H1 (cell line): ENCODE data around the gene ZDHHC19. TPM values are rescaled to one million over a fixed set of nuclear protein-coding genes. Genes with fewer than 3 reads are reported as not detected.
"Not testable (repeated sequence)": the region's sequence is repeated elsewhere in the genome, so short reads cannot be mapped to it uniquely, and the experiment has no call there.

ENCODE experiments used
- CTCF ChIA-PET: fragments of 300-600 bp; sonication (Branson Sonifier 250); formaldehyde crosslinking; loops from one replicate; lab custom pipeline; 2021; ENCODE audit not compliant: partially characterized antibody; lab: Charles Lee
- POLR2A ChIA-PET: fragments of 300-600 bp; sonication (Branson Sonifier 250); formaldehyde crosslinking; loops from one replicate; lab custom pipeline; 2021; ENCODE audit warnings: inconsistent platforms; ENCODE audit not compliant: partially characterized antibody; lab: Charles Lee
- DNase-seq, 2 experiments: peaks; one replicate each; pipeline versions ENCODE4 v3.0.0 to v3.0.0-alpha.2; 2010 to 2022; ENCODE audit warnings: low spot score in 2 of 2, low read depth in 1 of 2, mixed read lengths in 1 of 2
- FAIRE-seq: peaks from 2 replicates; lab custom pipeline; 2011; peaks lifted over from hg19 to GRCh38; lab: Jason Lieb, UNC
- H2AFZ ChIP-seq: 2 replicates; pipeline ENCODE4 v1.8.1; 2012; ENCODE audit warnings: low read length, inconsistent platforms
- H2AK5ac ChIP-seq: 2 replicates; pipeline ENCODE4 v1.6.1; 2013; ENCODE audit warnings: low read depth, low read length
- H2BK120ac ChIP-seq: replicated peaks from 2 replicates; pipeline ENCODE3; 2013; ENCODE audit warnings: low read depth, low read length, inconsistent platforms
- H2BK12ac ChIP-seq: 2 replicates; pipeline ENCODE4 v1.6.1; 2013; ENCODE audit warnings: low read depth, low read length
- H2BK15ac ChIP-seq: 2 replicates; pipeline ENCODE4 v1.6.1; 2013; ENCODE audit warnings: low read length
- H2BK20ac ChIP-seq: 2 replicates; pipeline ENCODE4 v1.6.1; 2013; ENCODE audit warnings: low read length
- H2BK5ac ChIP-seq: 2 replicates; pipeline ENCODE4 v1.6.1; 2013; ENCODE audit warnings: low read depth, low read length
- H3K14ac ChIP-seq: 2 replicates; pipeline ENCODE4 v1.6.1; 2013; ENCODE audit warnings: inconsistent platforms; ENCODE audit not compliant: insufficient read length
- H3K18ac ChIP-seq: 2 replicates; pipeline ENCODE4 v1.6.1; 2013; ENCODE audit warnings: low read length; ENCODE audit errors: extremely low read depth
- H3K23ac ChIP-seq: 2 replicates; pipeline ENCODE4 v1.6.1; 2013; ENCODE audit warnings: inconsistent platforms; ENCODE audit not compliant: insufficient read length
- H3K23me2 ChIP-seq: 2 replicates; pipeline ENCODE4 v1.6.1; 2013; ENCODE audit warnings: low read depth, low read length
- H3K27ac ChIP-seq: 2 replicates; pipeline ENCODE4 v1.6.1; 2011; ENCODE audit warnings: low read depth, low read length, inconsistent platforms
- H3K27me3 ChIP-seq, 4 experiments: replicated peaks in 1 of 4; 1 replicate in 1 of 4; 2 replicates in 3 of 4; pipeline versions ENCODE4 v1.6.1 to v1.8.1; 2011 to 2013; ENCODE audit warnings: low read length in 3 of 4, mild to moderate bottlenecking in 3 of 4, inconsistent platforms in 2 of 4, mixed read lengths in 2 of 4, moderate library complexity in 1 of 4; ENCODE audit not compliant: control insufficient read depth in 3 of 4, insufficient read depth in 3 of 4; ENCODE audit errors: extremely low read depth in 1 of 4
- H3K36me3 ChIP-seq, 4 experiments: 2 replicates each; pipeline versions ENCODE4 v1.6.1 to v1.8.1; 2011 to 2013; ENCODE audit warnings: mild to moderate bottlenecking in 4 of 4, low read length in 3 of 4, moderate library complexity in 2 of 4, control low read depth in 1 of 4, inconsistent platforms in 1 of 4; ENCODE audit not compliant: insufficient read depth in 4 of 4, control insufficient read depth in 2 of 4
- H3K4ac ChIP-seq: replicated peaks from 2 replicates; pipeline ENCODE3; 2013; ENCODE audit warnings: low read length, low read depth, mixed read lengths, inconsistent platforms; ENCODE audit not compliant: insufficient read length
- H3K4me1 ChIP-seq, 4 experiments: replicated peaks in 1 of 4; 1 replicate in 1 of 4; 2 replicates in 3 of 4; pipeline versions ENCODE4 v1.6.1 to v1.8.1; 2011 to 2013; ENCODE audit warnings: low read length in 3 of 4, inconsistent platforms in 2 of 4, mixed read lengths in 1 of 4; ENCODE audit not compliant: insufficient read depth in 4 of 4, control insufficient read depth in 3 of 4
- H3K4me2 ChIP-seq, 2 experiments: 2 replicates each; pipeline versions ENCODE4 v1.6.1 to v1.8.1; 2011 to 2013; ENCODE audit warnings: low read depth in 2 of 2, low read length in 2 of 2, control low read depth in 1 of 2, inconsistent platforms in 1 of 2, mild to moderate bottlenecking in 1 of 2; ENCODE audit not compliant: insufficient read depth in 1 of 2
- H3K4me3 ChIP-seq, 4 experiments: fragments of 200-600, 300-600 bp in 1 of 4; sonication (generic), shearing (Covaris generic), sonication (Bioruptor Twin) in 1 of 4; 2 replicates each; pipeline versions ENCODE4 v1.5.1 to v1.8.1; 2011 to 2016; ENCODE audit warnings: low read length in 4 of 4, low read depth in 3 of 4, control low read depth in 2 of 4, inconsistent platforms in 2 of 4, mild to moderate bottlenecking in 2 of 4, mixed read lengths in 1 of 4, moderate library complexity in 1 of 4; ENCODE audit not compliant: insufficient read depth in 2 of 4; ENCODE audit errors: extremely low read depth in 1 of 4
- H3K56ac ChIP-seq: replicated peaks from 2 replicates; pipeline ENCODE3; 2013; ENCODE audit warnings: low read depth, mild to moderate bottlenecking, mixed read lengths, low read length, inconsistent platforms; ENCODE audit not compliant: insufficient read length
- H3K79me1 ChIP-seq: 2 replicates; pipeline ENCODE4 v1.6.1; 2013; ENCODE audit warnings: low read depth, low read length, control low read depth
- H3K79me2 ChIP-seq, 2 experiments: 2 replicates each; pipeline versions ENCODE4 v1.6.1 to v1.8.1; 2012 to 2013; ENCODE audit warnings: low read length in 2 of 2, mild to moderate bottlenecking in 2 of 2, inconsistent platforms in 1 of 2; ENCODE audit not compliant: insufficient read depth in 2 of 2, control insufficient read depth in 1 of 2
- H3K9ac ChIP-seq, 4 experiments: replicated peaks in 1 of 4; 1 replicate in 1 of 4; 2 replicates in 3 of 4; pipeline versions ENCODE4 v1.6.1 to v1.8.1; 2011 to 2013; ENCODE audit warnings: low read depth in 3 of 4, low read length in 3 of 4, control low read depth in 2 of 4, mild to moderate bottlenecking in 2 of 4, moderate library complexity in 2 of 4, inconsistent platforms in 1 of 4; ENCODE audit errors: extremely low read depth in 1 of 4
- H3K9me3 ChIP-seq, 2 experiments: 2 replicates each; pipeline versions ENCODE4 v1.6.1 to v1.8.1; 2012 to 2013; ENCODE audit warnings: mild to moderate bottlenecking in 2 of 2, moderate library complexity in 2 of 2, control low read depth in 1 of 2, inconsistent platforms in 1 of 2, low read depth in 1 of 2, low read length in 1 of 2, mixed read lengths in 1 of 2; ENCODE audit not compliant: insufficient read depth in 2 of 2
- H4K20me1 ChIP-seq, 2 experiments: replicated peaks in 1 of 2; 2 replicates each; pipeline versions ENCODE3 to v1.8.1; 2011 to 2013; ENCODE audit warnings: inconsistent platforms in 2 of 2, low read length in 2 of 2, mild to moderate bottlenecking in 1 of 2; ENCODE audit not compliant: insufficient read depth in 2 of 2, control insufficient read depth in 1 of 2
- H4K5ac ChIP-seq: 2 replicates; pipeline ENCODE4 v1.6.1; 2013; ENCODE audit warnings: low read length, low read depth, mixed read lengths, inconsistent platforms; ENCODE audit not compliant: insufficient read length
- H4K8ac ChIP-seq: 2 replicates; pipeline ENCODE4 v1.8.0; 2013; ENCODE audit warnings: mild to moderate bottlenecking, moderate library complexity, low read length, inconsistent platforms; ENCODE audit not compliant: insufficient read depth; ENCODE audit errors: extremely low read depth
- H4K91ac ChIP-seq: replicated peaks from 2 replicates; pipeline ENCODE3; 2013; ENCODE audit warnings: low read length, mixed read lengths, inconsistent platforms; ENCODE audit not compliant: insufficient read length
- WGBS, 2 experiments: shearing (Covaris generic) in 1 of 2; methylation state at CpG; one replicate each; pipeline versions ENCODE4 v1.1.6 to v1.1.7; 2013 to 2015; ENCODE audit warnings: low lambda C conversion rate in 2 of 2, mixed read lengths in 2 of 2, inconsistent platforms in 1 of 2, low coverage in 1 of 2, missing lambda C conversion rate in 1 of 2; ENCODE audit not compliant: insufficient replicate concordance in 2 of 2, insufficient coverage in 1 of 2, insufficient read length in 1 of 2; ENCODE audit errors: extremely low coverage in 1 of 2, missing lambda C conversion rate in 1 of 2; 5-methylcytosine and 5-hydroxymethylcytosine counted together
- polyA plus RNA-seq, 7 experiments: library from polyadenylated mRNA; depleted of rRNA in 3 of 7; stranded (reverse) in 5 of 7; unstranded in 2 of 7; fragments of >200 nt in 5 of 7; fragments of 200-250 nt in 2 of 7; gene quantifications; 1 replicate in 5 of 7; 2 replicates in 1 of 7; 4 replicates in 1 of 7; pipeline versions ENCODE4 v1.2.1 to v1.2.3, GENCODE V29; 2011 to 2013; ENCODE audit warnings: missing spikeins in 2 of 7, mixed read lengths in 2 of 7
- total RNA-seq: library from RNA; stranded (reverse); fragmentation: NEBNext Ultra II Directional; extraction: Animal tissue kit (Norgen Biotek cat#: 25700); gene quantifications from 2 replicates; pipeline ENCODE4 v1.2.1, GENCODE V29; 2021

Gene ZDHHC19
- total and polyA plus RNA-seq, 2 of the 8 experiments (the other 6 are each of a cell fraction or from before 2014, with no cell fraction given), result 2.5 to 4.1 TPM

DNA sequence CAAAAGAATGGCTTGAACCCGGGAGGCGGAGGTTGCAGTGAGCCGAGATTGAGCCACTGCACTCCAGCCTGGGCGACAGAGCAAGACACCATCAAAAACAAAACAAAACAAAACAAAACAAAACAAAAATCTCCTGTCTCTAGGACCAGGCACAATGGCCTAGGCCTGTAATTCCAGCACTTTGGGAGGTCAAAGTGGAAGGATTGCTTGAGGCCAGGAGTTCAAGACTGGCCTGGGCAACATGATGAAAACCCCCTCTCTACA is 27.1 kb downstream of the ZDHHC19 start:
- H4K5ac ChIP-seq, H4K8ac ChIP-seq, H2BK120ac ChIP-seq, H3K27me3 ChIP-seq, H3K18ac ChIP-seq, H3K36me3 ChIP-seq, H2BK20ac ChIP-seq, H2BK12ac ChIP-seq, H2AFZ ChIP-seq, H2BK5ac ChIP-seq, FAIRE-seq, H3K23ac ChIP-seq, H3K79me2 ChIP-seq, H3K27ac ChIP-seq, H4K20me1 ChIP-seq, H3K23me2 ChIP-seq, H3K4ac ChIP-seq, H3K56ac ChIP-seq, DNase-seq, H3K4me2 ChIP-seq, H2BK15ac ChIP-seq, H2AK5ac ChIP-seq, H3K14ac ChIP-seq, H3K9ac ChIP-seq, H3K9me3 ChIP-seq, H4K91ac ChIP-seq, H3K79me1 ChIP-seq, H3K4me3 ChIP-seq, POLR2A ChIA-PET: not testable (repeated sequence)
- WGBS, 2 experiments, result 87% methylated on average over 4 of the region's 4 CpGs; no CpG with 5 or more reads in 1 of the 2 experiments
- peaks cover 4 to 20% (median 15%) of the 10 kb centered on the region in 4 experiments for H3K4me1 ChIP-seq
- CTCF ChIA-PET, result interaction anchor here (1.4 to 1.5 kb wide), 2 partner anchors 15 to 110 kb away, joined by 3 to 6 read pairs; no protein-coding TSS in a partner anchor
